Amniotic stem cell (primary cell): ENCODE measurements around the gene TRUB1.
"Not testable (repeated sequence)": the region's sequence is repeated elsewhere in the genome, so short reads cannot be mapped to it uniquely, and the experiment has no call there.

Experiments
- DNase-seq: peaks from one replicate; lab custom pipeline; 2025; lab: John Stamatoyannopoulos, UW

Gene TRUB1

GRCh38 chr10:114925587-114926586 lies 12.1 kb upstream of the TRUB1 start:
- DNase-seq, result no peak

- no peak for DNase-seq
These were observed 9.2 kb upstream of the TRUB1 start for GRCh38 chr10:114928818-114929217.

DNA sequence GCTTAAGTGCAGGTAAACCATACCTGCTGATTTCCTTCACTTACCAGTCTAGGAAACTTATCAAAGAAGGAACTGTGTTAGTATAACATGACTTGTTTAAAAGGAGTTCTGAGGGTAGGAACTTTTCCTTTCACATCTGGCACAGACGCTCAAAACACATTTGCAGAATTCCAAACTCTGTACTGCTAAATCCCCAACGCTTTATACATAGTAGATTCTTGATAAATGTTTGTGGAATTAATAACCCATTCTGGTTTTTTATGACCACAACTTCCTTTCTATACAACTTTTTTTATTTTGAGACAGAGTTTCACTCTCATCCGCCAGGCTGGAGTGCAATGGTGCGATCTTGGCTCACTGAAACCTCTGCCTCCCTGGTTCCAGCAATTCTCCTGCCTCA lies 7.7 kb upstream of the TRUB1 start:
- no peak for DNase-seq

GRCh38 chr10:114931072-114931679 lies 6.8 kb upstream of the TRUB1 start:
- DNase-seq, result no peak

- DNase-seq, result no peak
These were observed 5.8 kb upstream of the TRUB1 start for GRCh38 chr10:114932225-114932624.

GRCh38 chr10:114932945-114933344 lies 5.0 kb upstream of the TRUB1 start:
- no peak for DNase-seq

GRCh38 chr10:114933588-114933987 lies 4.4 kb upstream of the TRUB1 start:
- DNase-seq, result no peak

- not testable (repeated sequence) for DNase-seq
These were observed 4.0 kb upstream of the TRUB1 start for GRCh38 chr10:114933995-114934394.

GRCh38 chr10:114938856-114939193 lies 830 bp downstream of the TRUB1 start:
- no peak for DNase-seq

GRCh38 chr10:114940735-114941134 lies 2.7 kb downstream of the TRUB1 start:
- no peak for DNase-seq

DNA sequence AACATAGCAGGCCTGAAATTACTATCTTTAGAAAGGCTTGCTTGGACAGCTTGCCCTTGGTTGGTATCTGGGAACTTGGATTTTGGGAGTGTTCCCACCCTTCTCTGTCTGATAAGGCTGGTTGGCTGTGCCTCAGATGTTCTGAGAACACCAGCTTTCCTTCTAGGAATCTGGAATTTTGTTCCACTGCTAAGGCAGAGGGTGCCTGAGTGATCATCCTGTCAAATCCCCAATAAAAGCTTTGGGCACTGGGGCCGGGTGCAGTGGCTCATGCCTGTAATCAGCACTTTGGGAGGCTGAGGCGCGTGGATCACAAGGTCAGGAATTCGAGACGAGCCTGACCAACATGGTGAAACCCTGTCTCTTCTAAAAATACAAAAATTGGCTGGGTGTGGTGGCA lies 5.0 kb downstream of the TRUB1 start:
- no peak for DNase-seq

DNA sequence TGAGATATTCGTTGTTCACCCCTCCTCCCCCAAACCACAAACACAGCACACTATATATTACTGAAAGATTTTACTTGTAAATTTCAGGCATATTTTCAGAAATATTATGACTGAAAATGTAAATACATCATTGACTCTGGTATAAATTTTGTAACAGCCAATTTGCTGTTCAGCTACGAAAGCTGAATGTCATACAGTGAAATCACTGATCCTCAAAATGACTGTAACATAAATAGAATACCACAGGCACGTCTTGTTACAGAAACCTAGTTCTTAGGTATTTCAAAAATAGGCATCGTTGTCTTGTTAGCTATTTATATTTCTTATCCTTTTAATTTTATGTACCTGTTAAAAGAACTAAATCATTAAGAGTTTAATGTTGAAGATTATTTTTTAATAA lies 15.1 kb downstream of the TRUB1 start:
- no peak for DNase-seq

DNA sequence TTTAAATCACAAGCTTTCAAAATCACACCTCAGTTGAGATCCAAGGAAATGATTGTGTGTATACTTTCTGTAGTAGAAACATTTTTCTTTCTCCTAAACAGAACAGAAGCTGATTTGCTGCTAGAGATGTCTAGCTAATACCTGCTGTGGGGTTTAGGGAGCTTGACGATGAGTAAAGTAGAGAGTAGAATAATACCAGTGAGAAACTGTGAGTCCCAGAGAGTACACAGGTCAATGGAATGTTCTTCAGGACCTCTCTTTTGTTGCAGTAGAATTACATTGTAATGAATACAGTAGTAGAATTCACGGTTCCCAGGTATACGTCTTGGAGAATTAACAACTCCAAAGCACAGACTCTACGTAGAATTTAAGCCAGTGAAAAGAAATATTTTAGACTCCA lies 18.0 kb downstream of the TRUB1 start:
- no peak for DNase-seq

GRCh38 chr10:114956466-114956865 lies 18.5 kb downstream of the TRUB1 start:
- DNase-seq, result no peak

DNA sequence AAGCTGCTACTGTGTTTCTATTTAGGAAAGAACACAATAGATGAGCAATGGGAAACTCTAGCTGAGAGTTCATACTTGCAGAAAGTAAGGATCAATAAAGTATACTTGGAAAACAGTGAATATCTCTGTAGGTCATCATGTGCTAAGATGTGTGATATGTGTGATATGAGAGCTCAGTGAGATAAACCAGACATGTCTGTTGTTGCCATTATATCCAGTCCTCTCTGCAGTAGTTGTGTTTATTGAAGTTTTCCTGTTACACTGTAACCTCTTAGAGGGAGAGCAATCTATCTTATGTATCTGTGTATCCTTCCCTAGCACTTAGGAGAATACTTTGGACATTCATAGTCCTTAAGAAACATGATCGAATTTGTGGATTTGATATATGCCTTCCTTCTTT lies 19.1 kb downstream of the TRUB1 start:
- DNase-seq, result no peak

DNA sequence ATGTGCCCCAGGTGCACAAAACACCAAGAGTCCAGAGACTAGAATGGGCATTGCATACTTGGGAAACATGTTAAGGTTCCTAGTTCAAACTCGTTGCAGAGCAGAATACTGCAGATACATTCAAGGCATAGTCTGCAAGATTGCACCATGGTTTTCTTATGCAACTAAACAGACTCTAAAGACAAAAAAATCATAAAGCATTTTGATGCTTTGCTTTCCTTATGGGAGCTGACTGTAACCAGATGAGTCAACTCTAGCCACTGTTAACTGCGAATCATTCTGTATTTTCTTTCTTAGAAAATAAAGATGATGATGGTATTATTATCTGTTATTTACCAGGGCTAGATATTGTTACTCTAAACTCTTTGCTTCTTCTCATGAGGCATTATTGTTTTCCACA lies 19.7 kb downstream of the TRUB1 start:
- no peak for DNase-seq

DNA sequence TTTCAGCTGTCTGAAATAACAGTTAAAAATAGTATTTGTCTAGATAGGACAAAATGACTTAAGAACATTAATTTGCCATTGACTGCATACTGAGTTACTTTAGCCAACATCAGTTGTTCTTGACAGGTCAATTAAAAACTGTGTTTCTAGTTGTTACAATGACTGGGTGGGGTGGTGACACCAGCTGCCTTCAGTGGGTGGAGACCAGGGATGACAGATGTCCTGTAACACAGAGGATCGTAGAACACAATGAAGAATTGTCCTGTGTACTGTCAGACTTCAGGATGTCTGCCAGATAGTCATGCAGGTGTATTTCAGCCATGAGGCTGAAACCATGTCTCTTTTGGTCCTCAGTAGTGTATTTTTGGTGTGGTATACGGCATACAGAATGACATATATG lies 24.4 kb downstream of the TRUB1 start:
- DNase-seq, result no peak

DNA sequence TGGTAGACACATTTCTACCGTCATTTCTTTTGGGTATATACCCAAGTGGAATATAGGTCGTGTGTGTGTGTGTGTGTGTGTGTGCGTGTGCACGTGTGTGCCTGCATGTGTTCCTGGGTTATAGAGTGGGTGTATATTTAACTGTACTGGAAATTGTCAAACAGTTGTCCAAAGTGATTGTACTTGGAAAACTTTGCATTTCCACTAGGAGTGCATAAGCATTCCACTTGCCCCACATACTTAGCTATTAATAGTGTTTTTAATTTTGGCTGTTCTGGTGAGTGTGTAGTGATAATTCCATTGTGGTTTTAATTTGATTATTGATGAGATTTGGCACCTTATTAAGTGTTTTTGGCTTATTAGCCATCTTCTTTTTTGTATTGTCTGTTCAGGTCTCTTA lies 25.9 kb downstream of the TRUB1 start:
- DNase-seq, result no peak

DNA sequence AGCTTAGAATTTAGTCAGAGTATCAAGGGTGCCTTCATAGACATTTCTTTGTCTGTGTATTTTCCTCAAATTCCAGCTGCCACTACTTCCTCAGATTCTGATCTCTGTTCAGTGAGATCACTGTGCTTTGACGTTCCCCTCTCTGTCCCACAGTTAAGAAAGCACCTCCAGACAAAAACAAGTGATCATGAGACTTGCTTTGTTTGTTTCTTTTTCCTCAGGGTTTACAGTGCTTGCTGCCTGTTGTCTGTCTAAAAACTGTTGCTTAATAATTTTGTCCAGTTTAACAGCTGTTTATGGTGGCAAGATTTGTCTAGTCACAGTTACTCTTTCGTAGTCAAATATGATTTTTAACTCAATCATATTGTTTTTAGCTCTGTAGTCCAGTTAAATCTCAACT lies 29.1 kb downstream of the TRUB1 start:
- DNase-seq, result no peak

- no peak for DNase-seq
These were observed 32.5 kb downstream of the TRUB1 start for GRCh38 chr10:114970515-114970914.

GRCh38 chr10:114973306-114973705 lies 35.3 kb downstream of the TRUB1 start:
- no peak for DNase-seq

GRCh38 chr10:114973997-114974396 lies 36.0 kb downstream of the TRUB1 start:
- no peak for DNase-seq

DNA sequence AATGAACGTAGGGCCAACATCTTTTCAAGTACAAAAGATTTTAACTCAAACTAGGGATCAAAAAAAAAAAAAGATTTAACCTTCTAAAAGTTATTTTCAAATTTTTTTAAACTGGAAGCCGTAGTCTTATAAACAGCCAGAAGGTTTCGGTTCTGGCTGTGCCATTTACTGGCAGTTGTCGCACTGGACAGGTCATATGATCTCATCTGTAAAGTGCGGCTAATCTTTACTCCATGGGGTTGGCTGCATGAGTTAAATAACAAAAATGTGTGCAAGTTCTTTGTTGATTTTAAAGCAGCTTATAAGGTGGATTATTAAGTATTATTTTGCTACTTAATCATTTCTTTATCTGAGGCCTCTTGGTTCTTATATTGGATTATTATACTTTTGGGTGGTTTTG lies 36.6 kb downstream of the TRUB1 start:
- DNase-seq, result no peak

- DNase-seq, result no peak
These were observed 37.1 kb downstream of the TRUB1 start for GRCh38 chr10:114975091-114975490.
